ENCODE measurements around the gene KSR1. TPM values are rescaled to one million over a fixed set of nuclear protein-coding genes. Genes with fewer than 3 reads are reported as not detected.

Gene KSR1
- total RNA-seq, 1 donor from 2014 or later, result 36.5 TPM

GRCh38 chr17:27579304-27579703 is 123.1 kb downstream of the KSR1 start:
- intact Hi-C loops (cut with micrococcal nuclease), result loop anchor here (5.0 kb wide), 1 partner anchor 107 kb away; no protein-coding TSS in a partner anchor

GRCh38 chr17:27579897-27580321 is 123.7 kb downstream of the KSR1 start:
- intact Hi-C loops (cut with micrococcal nuclease), result loop anchor here (5.0 kb wide), 1 partner anchor 108 kb away; no protein-coding TSS in a partner anchor

- intact Hi-C loops (cut with micrococcal nuclease), result no loop called here
These were observed 124.8 kb downstream of the KSR1 start for GRCh38 chr17:27581016-27581415.

DNA sequence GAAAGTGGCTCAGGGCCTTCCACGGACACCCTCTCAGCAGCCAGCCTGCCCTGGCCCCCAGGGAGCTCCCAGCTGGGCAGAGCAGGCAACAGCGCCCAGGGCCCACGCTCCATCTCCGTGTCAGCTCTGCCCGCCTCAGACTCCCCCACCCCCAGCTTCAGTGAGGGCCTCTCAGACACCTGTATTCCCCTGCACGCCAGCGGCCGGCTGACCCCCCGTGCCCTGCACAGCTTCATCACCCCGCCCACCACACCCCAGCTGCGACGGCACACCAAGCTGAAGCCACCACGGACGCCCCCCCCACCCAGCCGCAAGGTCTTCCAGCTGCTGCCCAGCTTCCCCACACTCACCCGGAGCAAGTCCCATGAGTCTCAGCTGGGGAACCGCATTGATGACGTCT is 126.4 kb downstream of the KSR1 start:
- intact Hi-C loops (cut with micrococcal nuclease), result no loop called here

GRCh38 chr17:27585153-27585681 is 129.0 kb downstream of the KSR1 start:
- intact Hi-C loops (cut with micrococcal nuclease), result no loop called here

- intact Hi-C loops (cut with micrococcal nuclease), result no loop called here
These were observed 129.5 kb downstream of the KSR1 start for GRCh38 chr17:27585792-27586191.

DNA sequence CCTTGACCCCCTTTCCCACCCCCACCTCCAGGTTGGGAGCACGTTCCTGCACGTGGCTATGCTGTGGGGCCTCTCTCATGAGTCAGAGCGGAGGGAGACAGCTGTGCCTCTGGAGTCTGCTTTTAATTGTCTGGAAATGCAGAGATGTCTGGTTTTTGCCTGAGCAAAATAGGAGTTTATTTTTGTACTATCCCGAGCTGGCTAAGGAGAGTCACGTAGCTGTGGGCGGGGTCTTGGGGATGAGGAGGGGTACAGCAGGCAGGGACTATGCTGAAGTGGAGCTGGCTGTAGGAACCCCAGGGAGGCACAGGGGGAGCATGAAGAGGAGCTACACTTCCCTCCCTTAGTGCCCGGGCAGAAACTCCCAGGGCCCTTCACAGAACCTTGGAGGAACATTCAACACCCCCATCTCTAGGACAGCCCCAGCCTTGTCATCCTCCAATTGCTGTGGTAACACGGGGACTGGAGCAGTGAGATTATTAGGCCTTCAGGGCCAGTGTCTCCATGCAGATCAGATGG is 130.0 kb downstream of the KSR1 start:
- intact Hi-C loops (cut with micrococcal nuclease), result no loop called here

DNA sequence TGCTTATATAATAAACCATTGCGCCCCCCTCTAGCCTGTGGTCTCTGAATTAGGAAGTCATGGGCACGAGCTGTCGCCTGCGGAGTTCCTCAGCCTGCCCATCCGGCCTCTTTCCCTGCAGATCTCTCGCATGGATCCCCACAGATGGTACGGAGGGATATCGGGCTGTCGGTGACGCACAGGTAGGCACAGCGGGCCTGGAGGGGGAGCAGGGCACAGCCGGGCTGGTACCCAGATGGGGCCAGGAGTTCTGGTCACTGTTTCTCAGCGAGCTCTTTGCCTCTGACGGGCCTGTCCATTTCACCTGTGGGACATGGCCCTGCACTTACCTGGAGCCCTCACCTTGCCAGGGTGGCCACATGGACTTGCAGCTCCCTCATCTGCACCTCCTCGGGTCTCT is 132.1 kb downstream of the KSR1 start:
- intact Hi-C loops (cut with micrococcal nuclease), result no loop called here

- intact Hi-C loops (cut with micrococcal nuclease), result no loop called here
These were observed 134.6 kb downstream of the KSR1 start for GRCh38 chr17:27590864-27591263.

DNA sequence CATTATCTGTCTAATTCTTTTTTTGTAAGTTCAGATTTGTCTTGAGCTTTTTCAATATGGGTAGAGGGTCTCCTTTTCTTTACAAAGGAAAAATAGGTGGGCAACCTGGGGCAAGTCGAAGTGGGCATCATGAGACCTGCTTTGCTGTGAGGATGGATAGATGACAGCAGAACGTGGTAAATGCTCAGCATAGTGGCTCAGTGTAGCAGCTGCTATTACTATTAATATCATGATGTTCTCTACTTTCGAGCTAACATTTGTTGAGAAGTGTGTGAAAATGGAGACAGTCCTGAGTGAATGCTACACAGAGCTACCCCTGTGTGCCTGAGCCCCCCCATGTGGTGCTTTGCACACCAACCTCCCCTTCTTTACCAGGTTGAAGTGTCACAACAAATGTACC is 135.7 kb downstream of the KSR1 start:
- intact Hi-C loops (cut with micrococcal nuclease), result no loop called here

DNA sequence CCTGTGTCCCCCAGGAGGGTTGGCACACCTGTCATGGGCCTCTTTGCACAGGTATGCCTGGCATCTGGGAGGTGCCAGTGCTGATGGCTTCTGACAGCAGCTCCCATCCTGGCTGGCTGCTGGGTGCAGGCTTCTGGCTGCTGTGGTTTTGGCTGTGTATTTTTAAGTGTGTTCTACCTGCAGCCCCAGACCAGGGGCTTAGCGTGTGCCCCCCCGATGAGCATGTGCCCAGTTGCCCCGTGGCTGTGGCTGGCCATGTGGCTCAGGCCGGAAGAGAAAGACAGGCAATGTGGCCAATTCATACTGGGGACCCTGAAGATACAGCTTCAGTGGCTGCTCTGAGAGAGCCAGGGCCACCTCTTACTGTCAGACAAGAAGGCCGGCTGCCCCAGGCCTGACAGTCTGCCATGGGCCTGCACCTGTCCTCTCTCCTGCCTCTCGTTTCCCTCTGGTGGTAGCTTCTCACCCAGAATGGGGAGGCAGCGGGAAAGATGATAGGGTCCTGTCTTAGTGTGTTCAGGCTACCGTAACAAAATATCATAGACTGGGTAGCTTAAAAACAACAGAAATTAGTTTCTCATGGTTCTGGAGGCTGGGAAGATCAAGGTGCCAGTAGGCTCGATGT is 137.1 kb downstream of the KSR1 start:
- intact Hi-C loops (cut with micrococcal nuclease), result no loop called here

DNA sequence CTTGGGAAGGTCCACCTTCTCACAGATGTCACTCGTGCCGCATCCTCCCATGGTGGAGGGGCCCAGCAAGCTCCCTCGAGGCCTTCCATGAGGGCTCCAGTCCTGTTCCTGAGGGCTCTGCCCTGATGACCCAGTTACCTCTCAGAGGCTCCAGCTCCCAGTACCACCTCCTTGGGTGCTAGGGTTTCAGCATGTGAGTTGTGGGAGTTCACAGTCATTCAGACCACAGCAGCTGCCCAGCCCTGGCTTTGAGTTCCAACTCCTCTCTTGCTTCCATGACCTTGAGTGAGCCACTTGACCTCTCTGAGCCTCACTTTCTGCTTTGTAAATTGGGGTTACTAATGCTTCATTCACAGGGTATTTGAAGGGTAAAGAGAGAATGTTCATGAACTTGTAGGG is 137.6 kb downstream of the KSR1 start:
- intact Hi-C loops (cut with micrococcal nuclease), result no loop called here

DNA sequence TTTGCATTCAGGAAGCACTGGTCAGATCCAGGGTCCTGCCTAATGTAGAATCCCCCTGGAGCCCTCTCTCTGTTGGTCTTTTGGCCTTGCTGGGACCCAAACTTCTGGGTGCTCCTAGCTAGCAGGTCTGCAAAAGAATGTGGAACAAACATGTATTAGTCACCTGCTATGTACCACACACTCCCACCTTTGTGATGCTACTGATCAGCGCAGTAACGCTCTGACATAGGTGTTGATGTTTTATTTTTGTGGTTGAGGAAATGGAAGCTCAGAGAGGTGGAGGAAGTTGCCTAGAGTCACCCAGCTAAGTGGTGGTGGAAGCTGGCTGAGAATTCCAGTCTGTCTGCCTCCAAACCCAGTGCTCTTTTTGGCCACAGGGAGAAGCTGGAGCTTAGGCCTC is 139.0 kb downstream of the KSR1 start:
- intact Hi-C loops (cut with micrococcal nuclease), result no loop called here

DNA sequence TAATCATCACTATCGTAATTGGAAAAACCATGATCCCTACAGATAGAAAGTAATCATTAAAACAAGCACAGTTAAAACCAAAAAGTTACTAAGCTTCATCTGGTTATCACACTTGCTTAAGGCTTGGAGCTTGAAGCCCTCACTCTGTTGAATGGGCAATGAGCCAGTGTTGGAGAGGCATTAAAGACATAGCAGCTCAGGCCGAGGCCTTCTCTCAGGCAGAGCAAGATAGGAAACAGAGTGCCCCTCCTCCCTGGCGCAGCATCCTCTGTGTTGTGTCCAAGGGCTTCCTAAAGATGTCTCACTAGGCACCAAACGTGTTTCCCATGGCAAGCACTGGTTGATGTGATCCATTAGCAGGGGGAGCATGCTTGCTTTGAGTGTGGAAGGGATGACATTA is 139.8 kb downstream of the KSR1 start:
- intact Hi-C loops (cut with micrococcal nuclease), result no loop called here

- intact Hi-C loops (cut with micrococcal nuclease), result no loop called here
These were observed 140.4 kb downstream of the KSR1 start for GRCh38 chr17:27596566-27597187.

GRCh38 chr17:27597188-27597580 is 140.9 kb downstream of the KSR1 start:
- intact Hi-C loops (cut with micrococcal nuclease), result no loop called here

GRCh38 chr17:27597783-27598320 is 141.6 kb downstream of the KSR1 start:
- intact Hi-C loops (cut with micrococcal nuclease), result no loop called here

DNA sequence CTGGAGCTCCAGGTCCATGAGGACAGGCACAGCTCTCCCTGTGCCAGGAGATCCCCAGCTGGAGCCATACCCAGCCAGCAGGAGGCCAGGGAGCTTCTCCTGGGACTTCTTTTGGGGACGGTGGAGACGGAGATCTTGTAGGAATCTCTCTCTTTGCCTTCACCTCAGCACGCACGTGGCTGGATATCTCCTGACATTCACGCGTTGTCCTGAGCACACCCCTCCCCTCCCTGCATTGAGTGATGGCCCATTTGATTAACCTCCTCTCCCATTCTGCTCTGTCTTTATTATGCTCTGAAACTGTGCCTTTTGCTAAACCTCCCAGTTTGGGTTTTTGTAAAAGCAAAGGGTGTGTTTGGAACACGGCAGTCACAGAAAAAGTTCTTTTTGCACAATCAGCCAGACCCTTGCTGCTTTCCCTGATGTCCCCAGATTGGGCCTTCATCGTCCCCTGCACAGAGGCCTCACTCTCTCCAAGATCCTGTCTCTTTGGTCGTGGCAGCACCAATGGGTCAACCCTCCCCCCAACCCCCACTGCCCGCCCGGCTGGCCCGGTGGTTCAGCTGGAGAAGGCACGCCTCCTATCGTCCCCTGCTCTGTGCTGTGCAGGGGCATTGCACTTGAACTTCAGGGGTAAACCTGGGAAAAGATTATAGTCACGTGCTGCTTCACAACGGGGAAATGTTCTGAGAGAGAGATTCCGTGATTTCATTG is 142.2 kb downstream of the KSR1 start:
- intact Hi-C loops (cut with micrococcal nuclease), result no loop called here

GRCh38 chr17:27600471-27600870 is 144.2 kb downstream of the KSR1 start:
- intact Hi-C loops (cut with micrococcal nuclease), result loop anchor here (2.0 to 5.0 kb wide), 2 partner anchors 144 to 157 kb away; partner anchors contain the start of gene KSR1

GRCh38 chr17:27601069-27601974 is 145.1 kb downstream of the KSR1 start:
- intact Hi-C loops (cut with micrococcal nuclease), result loop anchor here (1.0 to 5.0 kb wide), 5 partner anchors 145 to 365 kb away; partner anchors contain the start of gene KSR1

- intact Hi-C loops (cut with micrococcal nuclease), result loop anchor here (1.0 to 5.0 kb wide), 5 partner anchors 145 to 366 kb away; partner anchors contain the start of gene KSR1
These were observed 145.7 kb downstream of the KSR1 start for GRCh38 chr17:27601975-27602302.

Measured in T-helper 2 cell treated with Interferon-gamma antibody and Interleukin-4, amounts not matched to agents 100 ng/mL and 5 ng/mL, for 36 hours (primary cell).